DND-41 (cell line): ENCODE measurements around the gene CDYL.

Experiments used
- ATAC-seq: fragments of 200-7000 bp; cut with Tn5 transposase; 3 replicates; pipeline ENCODE4 v1.9.1; 2021; ENCODE audit warnings: low read depth; ENCODE audit not compliant: insufficient read depth
- DNase-seq: peaks from one replicate; pipeline ENCODE4 v3.0.0-alpha.2; 2020
- H2AFZ ChIP-seq: 2 replicates; pipeline ENCODE4 v1.6.0; 2012; ENCODE audit warnings: low read depth, low read length
- H3K27ac ChIP-seq: 2 replicates; pipeline ENCODE4 v1.5.1; 2012; ENCODE audit warnings: low read length, inconsistent platforms
- H3K27me3 ChIP-seq: fragments of 200-600 bp; sonication (generic); 2 replicates; pipeline ENCODE4 v1.6.0; 2012; ENCODE audit warnings: low read length, mild to moderate bottlenecking, inconsistent platforms; ENCODE audit not compliant: insufficient read depth, poor library complexity
- H3K36me3 ChIP-seq: 2 replicates; pipeline ENCODE4 v1.5.1; 2012; ENCODE audit warnings: low read length, inconsistent platforms; ENCODE audit not compliant: insufficient read depth
- H3K4me1 ChIP-seq: 2 replicates; pipeline ENCODE4 v1.5.1; 2012; ENCODE audit warnings: mild to moderate bottlenecking, low read length; ENCODE audit not compliant: insufficient read depth
- H3K4me2 ChIP-seq: 2 replicates; pipeline ENCODE4 v1.6.0; 2012; ENCODE audit warnings: mild to moderate bottlenecking, moderate library complexity, low read length, inconsistent platforms; ENCODE audit not compliant: insufficient read depth
- H3K4me3 ChIP-seq, 2 experiments: fragments of 200-600 bp in 1 of 2; shearing (Covaris generic) in 1 of 2; 2 replicates each; pipeline ENCODE4 v1.5.1; 2012 to 2016; ENCODE audit warnings: inconsistent platforms in 2 of 2, low read length in 2 of 2, mild to moderate bottlenecking in 2 of 2, low read depth in 1 of 2, moderate library complexity in 1 of 2
- H3K79me2 ChIP-seq: 2 replicates; pipeline ENCODE4 v1.6.0; 2012; ENCODE audit warnings: low read length, inconsistent platforms; ENCODE audit not compliant: insufficient read depth
- H3K9ac ChIP-seq: 2 replicates; pipeline ENCODE4 v1.6.0; 2012; ENCODE audit warnings: low read depth, mild to moderate bottlenecking, inconsistent platforms, low read length, moderate library complexity
- H3K9me3 ChIP-seq: 2 replicates; pipeline ENCODE4 v1.5.1; 2012; ENCODE audit warnings: low read length, moderate library complexity, mild to moderate bottlenecking, inconsistent platforms; ENCODE audit not compliant: insufficient read depth, severe bottlenecking
- H4K20me1 ChIP-seq: 2 replicates; pipeline ENCODE4 v1.6.0; 2012; ENCODE audit warnings: low read length; ENCODE audit not compliant: insufficient read depth
- CTCF ChIP-seq: IDR thresholded peaks from 2 replicates; pipeline ENCODE4 v1.5.1; 2012; ENCODE audit warnings: borderline replicate concordance, low read length, moderate library complexity, mild to moderate bottlenecking; ENCODE audit not compliant: poor library complexity, severe bottlenecking; ENCODE audit errors: extremely low read depth
- EZH2 ChIP-seq: IDR thresholded peaks from 3 replicates; pipeline ENCODE4 v1.6.1; 2012; ENCODE audit warnings: borderline replicate concordance, low read depth, mild to moderate bottlenecking, moderate library complexity, low read length, inconsistent platforms; ENCODE audit not compliant: severe bottlenecking

CDYL gene

GRCh38 chr6:4932228-4932903, 156.2 kb downstream of the CDYL start:
- Histone ChIP-seq H3K9ac (no peak overlapping the region), H3K4me1 (no peaks in the 10 kb centered on the region)

GRCh38 chr6:4935486-4935885, 159.3 kb downstream of the CDYL start:
- Histone ChIP-seq H3K4me1 (no peaks in the 10 kb centered on the region), H2AFZ (no peak overlapping the region), H3K36me3 (no peaks in the 10 kb centered on the region), H4K20me1 (peaks cover 12% of the 10 kb centered on the region; the same call in 1 of the 2 replicates), H3K27ac (no peak overlapping the region), H3K4me3 (no peak overlapping the region), H3K4me2 (no peak overlapping the region), H3K27me3 (no peaks in the 10 kb centered on the region), H3K9me3 (no peaks in the 10 kb centered on the region), H3K9ac (no peak overlapping the region), H3K79me2 (no peaks in the 10 kb centered on the region)
- DNase-seq, result no peak
- 0 out of 3 replicates have a peak, but pooled peaks have one; percentile 22 for ATAC-seq
- TF ChIP-seq EZH2 (no peak), CTCF (no peak)

More at GRCh38 chr6:4932228-4932903, 156.2 kb downstream of the CDYL start:
- no peaks in the 10 kb centered on the region for H3K9me3 ChIP-seq
- H4K20me1 ChIP-seq, result peaks cover 12% of the 10 kb centered on the region; the same call in 1 of the 2 replicates
- no peak overlapping the region for H3K4me2 ChIP-seq
- H3K27ac ChIP-seq, result no peak overlapping the region
- no peaks in the 10 kb centered on the region for H3K36me3 ChIP-seq
- DNase-seq (no peak), ATAC-seq (no peak)
- H3K27me3 ChIP-seq, result no peaks in the 10 kb centered on the region
- no peak overlapping the region for H2AFZ ChIP-seq
- no peak for TF ChIP-seq EZH2
- no peak for TF ChIP-seq CTCF
- H3K4me3 ChIP-seq, result no peak overlapping the region
- peaks cover 3% of the 10 kb centered on the region; the same call in 1 of the 2 replicates for H3K79me2 ChIP-seq

GRCh38 chr6:4935975-4936680, 159.9 kb downstream of the CDYL start:
- TF ChIP-seq CTCF, result no peak
- no peak for TF ChIP-seq EZH2
- no peak overlapping the region for H3K9ac ChIP-seq
- ATAC-seq, result no peak
- no peak overlapping the region for H3K4me3 ChIP-seq
- no peak overlapping the region for H2AFZ ChIP-seq
- no peaks in the 10 kb centered on the region for H3K27me3 ChIP-seq
- no peaks in the 10 kb centered on the region for H3K79me2 ChIP-seq
- no peak overlapping the region for H3K27ac ChIP-seq
- H3K4me1 ChIP-seq, result no peaks in the 10 kb centered on the region
- no peaks in the 10 kb centered on the region for H3K36me3 ChIP-seq
- H3K9me3 ChIP-seq, result no peaks in the 10 kb centered on the region
- peaks cover 7% of the 10 kb centered on the region; the same call in 1 of the 2 replicates for H4K20me1 ChIP-seq
- DNase-seq, result no peak
- H3K4me2 ChIP-seq, result no peak overlapping the region
